Gastrocnemius medialis (tissue), 4 donors: Measurements from ENCODE around the gene IQCK. TPM values are rescaled to one million over a fixed set of nuclear protein-coding genes. Genes with fewer than 3 reads are reported as not detected.
A peak's percentile ranks its signal among the peaks of the same experiment; 100 is the strongest.

Experiments
- ATAC-seq, 2 donors: fragments of 150-250 bp; one replicate each; pipeline ENCODE4 v1.9.1; 2016
- DNase-seq, 2 donors: peaks; one replicate each; pipeline ENCODE4 v3.0.0-alpha.2; 2019
- H3K27ac ChIP-seq, 4 donors: fragments of 200-600 bp; sonication (generic); 1 replicate in 1 of 4; 2 replicates in 3 of 4; pipeline ENCODE4 v1.5.1; 2016 to 2018; ENCODE audit warnings: mild to moderate bottlenecking in 2 of 4, moderate library complexity in 1 of 4
- H3K27me3 ChIP-seq, 3 donors: fragments of 200-600 bp; sonication (generic) in 2 of 3; 1 replicate in 1 of 3; 2 replicates in 2 of 3; pipeline versions ENCODE4 v1.5.1 to v1.6.0; 2016 to 2019; ENCODE audit warnings: mild to moderate bottlenecking in 1 of 3, moderate library complexity in 1 of 3
- H3K36me3 ChIP-seq, 2 donors: fragments of 200-600 bp; sonication (generic) in 1 of 2; one replicate each; pipeline ENCODE4 v1.5.1; 2017 to 2018
- H3K4me1 ChIP-seq, 2 donors: fragments of 200-600 bp; sonication (generic) in 1 of 2; one replicate each; pipeline ENCODE4 v1.5.1; 2016 to 2017; ENCODE audit warnings: mild to moderate bottlenecking in 2 of 2
- H3K4me3 ChIP-seq, 4 donors: fragments of 200-600 bp; sonication (generic) in 3 of 4; 1 replicate in 1 of 4; 2 replicates in 3 of 4; pipeline ENCODE4 v1.5.1; 2016 to 2019; ENCODE audit warnings: mild to moderate bottlenecking in 2 of 4
- H3K9me3 ChIP-seq, 3 donors: fragments of 200-600 bp; sonication (generic) in 2 of 3; 1 replicate in 1 of 3; 2 replicates in 2 of 3; pipeline ENCODE4 v1.5.1; 2016 to 2019
- CTCF ChIP-seq, 5 experiments: fragments of 450-650 bp in 3 of 5; fragments of 200-600 bp in 2 of 5; sonication (generic) in 2 of 5; IDR thresholded peaks in 4 of 5; conservative IDR thresholded peaks in 1 of 5; 1 replicate in 4 of 5; 2 replicates in 1 of 5; pipeline ENCODE4 v1.5.1; 2016 to 2019; ENCODE audit warnings: antibody characterized with exemption in 5 of 5, mild to moderate bottlenecking in 3 of 5, moderate library complexity in 3 of 5
- POLR2A ChIP-seq, 2 donors: fragments of 450-650 bp; IDR thresholded peaks; one replicate each; pipeline ENCODE4 v1.6.1; 2017; ENCODE audit warnings: antibody characterized with exemption in 2 of 2, mild to moderate bottlenecking in 2 of 2, moderate library complexity in 2 of 2
- in situ Hi-C, 4 donors: fragments of 200-750 bp; cut with MboI; loops; one replicate each; pipeline versions ENCODE4 v1.15.0 to v1.8.0; 2017; ENCODE audit warnings: low sequenced_read_pairs in 4 of 4
- intact Hi-C: fragments of 100-400 bp; cut with DNase I; formaldehyde crosslinking; loops from one replicate; pipeline ENCODE4 v1.15.1; 2023; ENCODE audit warnings: low total_unique reads
- total RNA-seq, 4 donors: library from RNA; depleted of rRNA; stranded (reverse); fragments of >200 nt; gene quantifications; one replicate each; pipeline versions ENCODE4 v1.1.0 to v1.2.3, GENCODE V29; 2016

IQCK gene
- total RNA-seq, 4 donors from 2014 or later: 8.3 to 17.3 (median 9.4) TPM

- Histone ChIP-seq H3K9me3 (no peaks in the 10 kb centered on the region), H3K36me3 (no peaks in the 10 kb centered on the region), H3K27me3 (no peaks in the 10 kb centered on the region), H3K4me1 (peaks cover 53 to 55% of the 10 kb centered on the region in 2 donors), H3K4me3 (no peak overlapping the region), H3K27ac (peak overlapping the region; percentile 92 to 99 (median 98))
- in situ Hi-C loops (no loop called here), intact Hi-C loops (loop anchor here (5.0 kb wide), 1 partner anchor 49 kb away; the partner anchor contains the start of gene GPRC5B)
- TF ChIP-seq CTCF (IDR thresholded peaks at IDR 0.05 in 4 of 5, conservative IDR thresholded peaks at IDR 0.05 in 1 of 5) (no peak), POLR2A (IDR thresholded peaks at IDR 0.05) (no peak)
- DNase-seq (no peak), ATAC-seq (no peak)
Observed at GRCh38 chr16:19833581-19833980, 115.5 kb downstream of the IQCK start.

- intact Hi-C loops: no loop called here
- H3K27ac ChIP-seq: peak overlapping the region; percentile 87 to 98 (median 95)
Observed at GRCh38 chr16:19835196-19835595, 117.1 kb downstream of the IQCK start.

GRCh38 chr16:19835968-19836421, 117.9 kb downstream of the IQCK start:
- Histone ChIP-seq H3K9me3 (no peaks in the 10 kb centered on the region), H3K27ac (peak overlapping the region; percentile 87 to 98 (median 95)), H3K4me1 (peaks cover 50% of the 10 kb centered on the region in 2 donors), H3K4me3 (no peak overlapping the region), H3K27me3 (no peaks in the 10 kb centered on the region), H3K36me3 (no peaks in the 10 kb centered on the region)
- DNase-seq: no peak
- TF ChIP-seq POLR2A (IDR thresholded peaks at IDR 0.05) (no peak), CTCF (IDR thresholded peaks at IDR 0.05 in 4 of 5, conservative IDR thresholded peaks at IDR 0.05 in 1 of 5) (no peak)
- in situ Hi-C loops (no loop called here), intact Hi-C loops (no loop called here)
- no peak for ATAC-seq

More at GRCh38 chr16:19835196-19835595, 117.1 kb downstream of the IQCK start:
- Histone ChIP-seq H3K36me3 (no peaks in the 10 kb centered on the region), H3K27me3 (no peaks in the 10 kb centered on the region), H3K4me1 (peaks cover 53% of the 10 kb centered on the region in 2 donors), H3K9me3 (no peaks in the 10 kb centered on the region), H3K4me3 (no peak overlapping the region)
- in situ Hi-C loops: no loop called here
- ATAC-seq: no peak
- TF ChIP-seq POLR2A (IDR thresholded peaks at IDR 0.05): no peak
- TF ChIP-seq CTCF (IDR thresholded peaks at IDR 0.05 in 4 of 5, conservative IDR thresholded peaks at IDR 0.05 in 1 of 5): no peak
- no peak for DNase-seq

GRCh38 chr16:19837331-19837980, 119.4 kb downstream of the IQCK start:
- peaks cover 39 to 51% of the 10 kb centered on the region in 2 donors for H3K4me1 ChIP-seq
- H3K27ac ChIP-seq: peak overlapping the region; percentile 87 to 98 (median 95)
- no peak for TF ChIP-seq POLR2A (IDR thresholded peaks at IDR 0.05)
- TF ChIP-seq CTCF (IDR thresholded peaks at IDR 0.05 in 4 of 5, conservative IDR thresholded peaks at IDR 0.05 in 1 of 5): no peak
- intact Hi-C loops (no loop called here), in situ Hi-C loops (no loop called here)
- no peaks in the 10 kb centered on the region for H3K36me3 ChIP-seq
- ATAC-seq: no peak
- no peaks in the 10 kb centered on the region for H3K27me3 ChIP-seq
- no peaks in the 10 kb centered on the region for H3K9me3 ChIP-seq
- H3K4me3 ChIP-seq: no peak overlapping the region
- DNase-seq: no peak
